Right kidney (tissue), 1 donor: ENCODE data around the gene PRRX1.

ENCODE experiments used
- DNase-seq: peaks from one replicate; pipeline ENCODE4 v3.0.0-alpha.2; 2016

Gene PRRX1

DNA sequence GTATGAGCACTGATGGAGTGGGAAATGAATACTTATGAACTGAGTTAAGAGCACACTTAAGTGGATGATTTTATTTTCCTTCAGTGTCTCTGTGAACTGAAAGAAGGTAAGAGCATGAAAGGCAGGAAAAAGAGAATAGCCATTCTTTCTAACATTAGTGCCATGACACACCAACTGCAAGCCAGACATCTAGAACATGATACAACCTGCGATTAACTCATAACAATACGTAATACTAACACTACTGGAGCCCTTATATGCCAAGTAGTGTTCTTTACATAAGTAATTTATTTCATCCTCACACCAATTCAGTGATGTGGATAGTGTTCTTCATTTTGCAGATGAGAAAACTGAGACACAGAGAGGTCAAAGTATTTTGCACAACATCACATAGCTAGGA lies 56.7 kb downstream of the PRRX1 start:
- no peak for DNase-seq

- DNase-seq, result no peak
Measured at GRCh38 chr1:170721621-170722020, 57.7 kb downstream of the PRRX1 start.

GRCh38 chr1:170723518-170723917 lies 59.6 kb downstream of the PRRX1 start:
- DNase-seq, result no peak

- DNase-seq, result no peak
Measured at GRCh38 chr1:170725326-170725725, 61.4 kb downstream of the PRRX1 start.

DNA sequence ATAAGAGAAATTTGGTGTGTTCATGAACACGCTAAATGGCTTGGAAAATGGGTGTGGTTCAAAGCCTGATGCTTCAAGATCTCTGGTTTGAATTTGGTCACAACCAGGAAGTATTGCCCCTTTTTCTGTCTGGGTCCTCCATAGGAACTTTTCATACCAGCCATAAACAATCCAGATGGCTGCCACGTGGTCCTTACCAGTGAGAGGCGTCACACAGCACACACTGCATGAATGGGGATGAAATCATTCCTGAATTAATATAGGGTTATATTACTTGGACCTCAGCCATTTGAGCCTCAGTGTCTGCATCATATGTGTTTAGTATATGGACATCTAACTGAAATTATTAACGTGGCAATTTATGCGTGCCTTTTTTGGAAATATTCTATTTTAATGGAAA lies 64.0 kb downstream of the PRRX1 start:
- DNase-seq, result no peak

DNA sequence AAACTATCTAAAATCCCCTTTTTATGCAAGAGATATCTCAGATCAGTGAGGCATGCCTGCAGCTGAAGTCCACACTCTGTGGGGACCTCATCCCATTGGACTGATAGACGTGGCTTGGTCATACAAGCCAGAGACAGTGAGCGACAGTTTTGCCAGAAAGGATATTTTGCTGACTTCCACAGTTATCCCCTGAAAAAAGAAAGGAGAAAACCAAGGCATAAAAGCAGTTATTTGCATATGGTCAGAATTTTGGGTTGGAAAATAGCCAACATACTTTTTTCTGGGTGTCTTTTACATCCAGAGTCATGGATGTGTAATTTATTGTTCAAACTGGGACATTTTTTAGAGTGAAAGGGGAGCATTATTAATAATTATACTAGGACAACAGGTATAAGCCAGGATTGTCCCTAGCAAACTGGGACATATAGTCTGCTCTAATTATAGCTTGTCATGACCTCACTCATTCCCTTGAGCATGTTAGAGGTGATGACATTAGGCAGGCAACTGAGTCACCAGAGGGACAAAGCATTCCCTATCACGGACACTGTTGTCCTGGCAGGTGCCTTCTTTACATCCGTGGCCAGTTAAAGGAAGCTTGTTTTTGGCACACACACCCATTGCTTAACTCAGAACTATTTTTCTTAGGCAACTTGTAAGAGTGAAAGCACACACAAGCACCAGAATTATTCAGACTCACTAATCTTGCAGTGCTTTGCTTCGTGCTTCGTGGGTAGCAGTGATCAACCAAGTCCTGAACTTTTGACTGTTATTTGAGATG lies 65.5 kb downstream of the PRRX1 start:
- no peak for DNase-seq

DNA sequence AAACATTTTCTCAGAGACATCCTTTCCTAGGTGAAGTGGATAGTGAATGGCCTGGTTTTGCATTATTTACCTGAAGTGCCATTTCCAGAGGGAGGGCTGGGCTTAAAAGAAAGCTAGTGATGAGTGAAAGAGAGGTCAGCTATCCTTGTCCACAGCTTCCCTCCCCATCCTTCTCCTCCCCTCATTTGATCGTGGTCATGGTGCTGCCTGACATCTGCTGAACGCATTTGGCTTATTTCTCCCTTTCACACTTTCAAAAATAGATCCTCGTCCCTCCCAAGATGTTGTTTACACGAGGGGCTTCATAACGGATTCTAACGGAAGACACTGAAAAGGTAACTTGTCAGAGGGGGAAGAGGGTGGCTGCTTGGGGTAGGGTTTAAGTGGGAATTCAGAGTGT lies 66.1 kb downstream of the PRRX1 start:
- no peak for DNase-seq

DNA sequence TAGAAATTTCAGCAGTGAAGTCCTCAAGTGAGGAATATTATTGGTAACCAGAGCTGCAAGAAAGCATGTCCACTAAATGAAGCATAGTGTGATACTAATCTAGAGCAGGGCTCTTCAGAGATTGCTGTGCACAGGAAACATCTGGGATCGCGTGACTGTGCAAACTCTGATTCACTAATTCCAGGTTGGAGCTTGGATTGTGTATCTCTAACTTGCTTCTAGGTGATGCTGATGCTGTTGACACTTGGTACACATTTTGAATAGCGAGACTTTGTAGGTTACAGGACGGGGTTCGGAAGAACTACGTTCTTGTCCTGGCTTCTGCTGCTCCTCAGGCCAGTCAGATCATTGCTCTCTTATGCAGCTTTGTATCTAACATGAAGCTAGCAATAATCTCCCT lies 66.5 kb downstream of the PRRX1 start:
- no peak for DNase-seq

GRCh38 chr1:170731566-170732251 lies 67.8 kb downstream of the PRRX1 start:
- DNase-seq, result no peak

DNA sequence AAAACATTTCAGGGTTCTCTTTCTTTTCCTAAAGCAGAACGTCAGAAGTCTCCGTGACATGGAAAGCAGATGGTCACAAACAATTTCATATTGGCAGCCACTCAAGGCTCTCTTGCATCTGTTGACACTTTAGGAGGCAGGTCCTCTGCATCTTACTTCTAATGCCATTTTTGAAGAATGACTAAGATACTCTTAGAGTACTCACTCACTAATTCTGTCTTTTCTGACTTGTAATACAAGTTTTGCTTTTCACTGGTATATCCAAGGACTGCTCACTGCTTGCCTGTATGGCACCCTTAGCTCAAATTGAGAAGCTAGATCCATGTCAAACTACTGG lies 68.3 kb downstream of the PRRX1 start:
- DNase-seq, result no peak

- no peak for DNase-seq
Measured at GRCh38 chr1:170734412-170735175, 70.7 kb downstream of the PRRX1 start.

DNA sequence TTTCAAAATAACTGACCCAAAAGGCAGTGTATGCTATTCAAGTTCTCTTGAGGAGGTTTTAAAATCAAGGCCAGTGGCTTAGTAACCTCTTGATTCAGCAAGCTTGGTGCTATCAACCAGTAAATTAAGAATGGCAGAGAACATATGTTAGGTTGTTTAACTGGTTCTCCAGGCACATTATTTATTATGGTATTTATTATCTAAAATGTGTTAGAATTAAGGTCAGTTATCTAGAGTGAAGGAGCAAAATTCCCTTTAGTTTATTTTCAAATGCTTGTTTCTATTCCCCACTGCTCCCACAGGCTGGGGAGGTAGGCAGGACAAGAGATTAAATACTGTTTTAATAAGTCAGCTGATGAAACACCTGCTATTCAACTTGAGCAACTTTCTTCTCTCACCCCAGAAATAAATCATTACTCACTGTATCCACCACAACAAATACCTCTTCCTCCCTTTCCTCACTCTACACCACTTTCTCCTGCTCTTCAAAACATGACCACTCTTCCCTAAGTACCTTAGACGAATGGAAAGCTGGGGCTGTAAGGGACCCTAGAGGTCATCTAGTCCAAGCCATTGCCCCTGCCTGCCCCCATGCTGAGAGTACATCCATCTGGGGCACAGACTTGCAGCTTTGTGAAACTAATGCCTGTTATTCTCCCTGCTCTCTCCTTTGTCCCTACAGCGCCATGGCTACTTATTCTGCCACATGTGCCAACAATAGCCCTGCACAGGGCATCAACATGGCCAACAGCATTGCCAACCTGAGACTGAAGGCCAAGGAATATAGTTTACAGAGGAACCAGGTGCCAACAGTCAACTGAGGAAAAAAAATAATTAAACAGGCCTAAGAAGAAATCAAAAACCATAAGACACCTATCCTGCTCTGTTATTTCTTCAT lies 71.7 kb downstream of the PRRX1 start:
- DNase-seq, result no peak

GRCh38 chr1:170739803-170740202 lies 75.9 kb downstream of the PRRX1 start:
- no peak for DNase-seq

DNA sequence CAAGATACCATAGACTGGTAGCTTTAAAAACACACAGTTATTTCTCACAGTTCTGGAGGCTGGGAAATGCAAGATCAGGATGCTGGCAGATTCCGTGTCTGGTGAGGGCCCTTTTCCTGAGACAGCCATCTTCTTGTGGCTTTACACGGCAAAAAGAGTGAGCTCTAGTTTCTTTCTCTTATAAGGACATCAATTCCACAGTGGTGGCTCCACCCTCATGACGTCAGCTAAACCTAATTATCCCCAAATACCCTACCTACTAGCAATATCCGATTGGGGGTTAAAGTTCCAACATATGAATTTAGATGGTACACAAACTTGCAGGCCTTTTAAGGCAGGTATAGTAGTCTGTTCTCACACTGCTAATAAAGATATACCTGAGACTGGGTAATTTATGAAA lies 77.7 kb downstream of the PRRX1 start:
- no peak for DNase-seq

GRCh38 chr1:170742600-170742999 lies 78.7 kb downstream of the PRRX1 start:
- DNase-seq, result no peak

GRCh38 chr1:170743083-170743482 lies 79.2 kb downstream of the PRRX1 start:
- DNase-seq, result no peak

DNA sequence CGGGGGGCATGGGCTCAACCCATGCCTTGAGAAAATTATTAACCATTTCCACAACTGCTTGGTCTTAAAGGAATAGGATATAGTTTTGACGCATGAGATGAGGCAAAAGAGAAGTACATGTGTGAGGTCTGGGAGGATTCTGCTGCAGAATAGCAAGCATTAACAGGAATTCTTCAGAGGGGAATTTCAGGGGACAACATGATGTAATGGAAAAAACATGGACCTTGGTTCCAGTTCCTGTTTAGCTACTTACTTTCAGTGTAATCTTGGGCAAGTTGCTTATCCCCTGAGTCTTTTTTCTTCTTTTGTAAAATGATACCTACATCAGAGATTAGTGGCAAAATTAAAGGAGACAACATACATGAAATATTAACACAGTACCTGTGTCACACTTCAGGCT lies 85.6 kb downstream of the PRRX1 start:
- DNase-seq, result no peak

DNA sequence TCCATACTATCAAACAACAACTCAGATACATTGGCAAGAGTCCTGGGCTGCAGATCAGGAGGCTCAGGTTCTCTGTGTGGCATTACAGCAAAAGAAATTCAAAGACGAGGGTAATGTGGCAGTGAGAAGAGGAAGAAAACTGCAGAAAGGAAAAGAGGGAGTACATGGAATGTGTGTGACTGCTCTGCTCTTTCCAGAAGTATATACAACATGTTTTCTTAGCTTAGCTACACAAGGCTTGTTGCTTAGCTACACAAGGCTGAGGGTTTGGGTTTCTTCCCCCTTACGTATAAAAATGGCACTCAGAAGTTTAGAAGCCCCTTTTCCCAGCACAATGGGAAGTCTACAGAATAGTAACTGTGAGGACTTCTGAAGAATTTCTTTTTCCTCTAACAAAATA lies 86.0 kb downstream of the PRRX1 start:
- DNase-seq, result no peak

- no peak for DNase-seq
Measured at GRCh38 chr1:170755795-170756194, 91.9 kb downstream of the PRRX1 start.

DNA sequence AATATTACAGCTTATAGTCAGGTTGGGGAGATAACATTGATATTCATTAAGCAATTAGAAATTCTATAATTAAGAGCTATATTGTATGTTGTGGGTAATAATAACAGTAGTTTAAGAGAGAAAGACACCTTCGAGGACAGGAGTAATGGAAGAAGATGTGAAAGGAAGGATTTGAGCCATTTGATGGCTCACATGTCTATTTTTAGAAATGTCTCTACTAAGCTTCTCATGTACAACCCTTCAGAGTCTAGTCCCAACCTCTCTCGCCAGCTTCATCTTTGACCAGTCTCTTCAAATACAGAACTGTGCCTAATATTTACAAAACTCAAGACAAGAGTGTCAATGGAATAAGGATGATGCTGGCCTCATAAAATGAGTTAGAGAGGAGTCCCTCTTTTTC lies 95.1 kb downstream of the PRRX1 start:
- no peak for DNase-seq

- DNase-seq, result no peak
Measured at GRCh38 chr1:170765279-170765678, 101.3 kb downstream of the PRRX1 start.

DNA sequence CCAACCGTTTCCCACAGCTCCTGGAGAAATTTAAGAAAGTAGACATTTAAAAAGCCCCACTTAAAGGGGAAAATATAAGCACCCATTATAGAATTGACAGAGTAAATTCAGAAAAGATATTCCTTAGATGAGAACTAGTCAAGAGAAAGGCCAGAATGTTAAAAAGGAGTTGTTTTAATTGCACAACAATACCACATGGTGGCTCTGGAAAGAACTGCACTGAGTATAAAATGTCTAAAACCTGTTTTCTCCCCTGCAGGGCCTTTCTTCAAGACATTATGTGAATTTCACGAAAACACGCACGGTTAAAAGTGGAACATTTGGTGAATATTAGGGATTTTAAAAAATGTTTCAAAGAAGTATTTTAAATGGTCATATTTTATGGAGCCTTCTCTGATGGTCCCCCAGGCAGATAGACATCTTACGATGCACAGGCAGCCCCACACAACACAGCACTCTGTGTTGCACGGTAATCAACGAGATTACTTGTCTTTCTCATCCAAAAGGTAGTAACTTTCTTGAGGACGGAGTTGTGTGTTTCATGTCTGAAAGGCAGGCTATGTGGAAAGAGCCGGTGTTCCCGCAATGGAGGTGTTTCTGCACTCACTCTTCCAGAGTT lies 101.9 kb downstream of the PRRX1 start:
- no peak for DNase-seq
